Heart right ventricle (tissue), 16 donors: ENCODE data around the gene CLPTM1. TPM values are rescaled to one million over a fixed set of nuclear protein-coding genes. Genes with fewer than 3 reads are reported as not detected.
"Not testable (repeated sequence)": the region's sequence is repeated elsewhere in the genome, so short reads cannot be mapped to it uniquely, and the experiment has no call there.

Experiments used
- ATAC-seq, 8 donors: fragments of 200-7000 bp; cut with Tn5 transposase; one replicate each; pipeline ENCODE4 v1.9.1; 2020; ENCODE audit warnings: mild to moderate bottlenecking in 8 of 8, moderate library complexity in 8 of 8, moderate number of reproducible peaks in 1 of 8
- DNase-seq, 2 donors: peaks; one replicate each; pipeline ENCODE4 v3.0.0-alpha.2; 2020
- H3K27ac ChIP-seq, 10 donors: fragments of 200-600 bp; sonication (generic) in 2 of 10; one replicate each; pipeline versions ENCODE4 v1.5.0 to v1.8.0; 2020 to 2022; ENCODE audit warnings: mild to moderate bottlenecking in 3 of 10
- H3K27me3 ChIP-seq, 7 donors: fragments of 200-600 bp; one replicate each; pipeline ENCODE4 v1.8.0; 2021 to 2022; ENCODE audit warnings: mild to moderate bottlenecking in 2 of 7
- H3K36me3 ChIP-seq, 9 donors: fragments of 200-600 bp; sonication (generic) in 1 of 9; one replicate each; pipeline versions ENCODE4 v1.5.0 to v1.8.0; 2020 to 2022; ENCODE audit warnings: mild to moderate bottlenecking in 2 of 9
- H3K4me1 ChIP-seq, 9 donors: fragments of 200-600 bp; sonication (generic) in 1 of 9; one replicate each; pipeline versions ENCODE4 v1.5.0 to v1.8.0; 2020 to 2022; ENCODE audit warnings: mild to moderate bottlenecking in 4 of 9
- H3K4me3 ChIP-seq, 10 donors: fragments of 200-600 bp; sonication (generic) in 2 of 10; one replicate each; pipeline versions ENCODE4 v1.5.0 to v1.8.0; 2020 to 2022; ENCODE audit warnings: mild to moderate bottlenecking in 7 of 10, moderate library complexity in 2 of 10
- H3K9me3 ChIP-seq, 11 donors: fragments of 200-600 bp in 10 of 11; sonication (generic) in 2 of 11; one replicate each; pipeline versions ENCODE4 v1.5.0 to v1.8.0; 2013 to 2022; ENCODE audit warnings: mild to moderate bottlenecking in 2 of 11, control low read depth in 1 of 11, moderate library complexity in 1 of 11
- WGBS, 2 donors: extraction: QIAGEN DNeasy Blood & Tissue Kit; methylation state at CpG; one replicate each; pipeline ENCODE4 v1.1.7; 2013; ENCODE audit warnings: inconsistent platforms in 1 of 2; 5-methylcytosine and 5-hydroxymethylcytosine counted together
- intact Hi-C, 10 donors: fragments of 100-400 bp; cut with DNase I; formaldehyde crosslinking; loops; one replicate each; pipeline versions ENCODE4 v1.11.1 to v1.14.2; 2022
- polyA plus RNA-seq, 2 donors: library from polyadenylated mRNA; stranded (reverse); fragments of 200-250 nt; gene quantifications; one replicate each; pipeline ENCODE4 v1.2.3, GENCODE V29; 2013
- total RNA-seq, 10 donors: library from RNA; stranded (reverse); fragmentation: NEBNext Ultra II Directional in 3 of 10; extraction: Animal tissue kit (Norgen Biotek cat#: 25700) in 3 of 10; gene quantifications; one replicate each; pipeline versions ENCODE4 v1.2.1 to v1.2.4, GENCODE V29; 2021 to 2023
- TF ChIP-seq, protein P1 (sequence below), 9 donors: fragments of 200-600 bp; sonication (generic) in 2 of 9; IDR thresholded peaks; one replicate each; pipeline versions ENCODE4 v1.5.0 to v1.8.0; 2021 to 2022; ENCODE audit warnings: antibody characterized with exemption in 9 of 9, mild to moderate bottlenecking in 5 of 9, moderate library complexity in 1 of 9
- donor health status: Arrhythmogenic right ventricular cardiomyopathy.
- donor health status: ischemic (EF 13 %, LVEDD 7.1; RV severe dilation, severe dysfunction).
- donor health status: healthy with polysubstance abuse.
- donor health status: DM: no; HTN: yes; CAD: no.
- donor health status: DM: no; HTN: no; CAD: no.
- donor health status: ischemic (EF 25% LVEDD 6.9; RV normal size, moderate dysfunction).
- donor health status: ischemic (EF 25% LVEDD 5.7; RV mildly dilated, moderate dysfunction).
- donor health status: healthy.
- donor health status: DM: yes; HTN: yes; CAD: no.
- donor health status: Ischemic cardiomyopathy.
- donor health status: ischemic (EF 35%, LVEDD 5.7; RV mildly dilated, moderate dysfunction).
- donor health status: nonischemic (EF 11% LVEDD 7.7; RV severe dilation, severe dysfunction).
- donor health status: DM: yes; HTN: yes; CAD: no.
- donor health status: PGD.
- donor health status: ischemic (EF 29% LVEDD 5.4; RV normal size, mild dysfunction).
- donor health status: nonischemic (EF 23%, LVEDD 6.1; RV moderate dilation, normal function).

The CLPTM1 gene
- total and polyA plus RNA-seq, 12 donors: 72.1 to 130 (median 95.7) TPM

DNA sequence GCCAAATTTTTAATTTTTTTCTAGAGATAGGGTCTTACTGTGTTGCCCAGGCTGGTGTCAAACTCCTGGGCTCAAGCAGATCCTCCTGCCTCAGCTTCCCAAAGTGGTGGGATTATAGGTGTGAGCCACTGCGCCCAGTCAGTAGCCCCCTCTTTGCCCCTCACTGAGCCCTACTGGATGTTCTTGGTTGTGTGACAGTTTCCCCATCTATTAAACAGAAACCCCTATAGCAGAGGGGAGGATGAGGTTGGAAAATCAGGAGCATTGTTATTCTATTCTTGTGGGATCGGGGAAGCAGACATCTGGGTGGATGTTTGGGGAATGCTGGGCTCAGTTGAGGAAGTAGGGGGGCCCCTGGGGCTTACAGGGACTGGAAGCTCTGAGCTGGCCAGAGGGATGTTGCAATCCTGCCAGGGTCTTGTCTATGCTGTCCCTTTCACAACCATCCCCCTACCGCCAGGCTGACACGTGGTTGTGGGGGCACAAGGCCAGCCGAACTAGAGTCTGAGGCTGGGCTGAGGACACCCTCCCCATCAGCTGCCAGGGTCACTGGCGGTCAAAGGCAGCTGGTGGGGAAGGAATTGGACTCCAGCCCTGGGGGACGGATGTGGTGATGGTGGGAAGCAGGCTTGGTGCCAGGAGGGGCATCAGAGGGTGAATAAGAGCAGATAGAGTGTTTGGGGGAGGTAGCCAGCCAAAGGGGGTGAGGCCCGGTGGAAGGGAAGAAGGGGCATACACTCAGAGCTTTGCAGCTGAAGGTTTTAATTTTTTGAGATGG is 29.9 kb upstream of the CLPTM1 start:
- H3K4me3 ChIP-seq: no peak overlapping the region
- intact Hi-C loops: no loop called here
- peak overlapping the region in 3 of 10 donors; percentile 37 to 54 (median 48) for H3K27ac ChIP-seq
- peak; percentile 60 to 82 for DNase-seq
- peaks cover 0 to 46% (median 17%) of the 10 kb centered on the region in 9 donors for H3K4me1 ChIP-seq
- ATAC-seq: peak; percentile 58 to 81 (median 74)
- TF ChIP-seq, protein P1, sequence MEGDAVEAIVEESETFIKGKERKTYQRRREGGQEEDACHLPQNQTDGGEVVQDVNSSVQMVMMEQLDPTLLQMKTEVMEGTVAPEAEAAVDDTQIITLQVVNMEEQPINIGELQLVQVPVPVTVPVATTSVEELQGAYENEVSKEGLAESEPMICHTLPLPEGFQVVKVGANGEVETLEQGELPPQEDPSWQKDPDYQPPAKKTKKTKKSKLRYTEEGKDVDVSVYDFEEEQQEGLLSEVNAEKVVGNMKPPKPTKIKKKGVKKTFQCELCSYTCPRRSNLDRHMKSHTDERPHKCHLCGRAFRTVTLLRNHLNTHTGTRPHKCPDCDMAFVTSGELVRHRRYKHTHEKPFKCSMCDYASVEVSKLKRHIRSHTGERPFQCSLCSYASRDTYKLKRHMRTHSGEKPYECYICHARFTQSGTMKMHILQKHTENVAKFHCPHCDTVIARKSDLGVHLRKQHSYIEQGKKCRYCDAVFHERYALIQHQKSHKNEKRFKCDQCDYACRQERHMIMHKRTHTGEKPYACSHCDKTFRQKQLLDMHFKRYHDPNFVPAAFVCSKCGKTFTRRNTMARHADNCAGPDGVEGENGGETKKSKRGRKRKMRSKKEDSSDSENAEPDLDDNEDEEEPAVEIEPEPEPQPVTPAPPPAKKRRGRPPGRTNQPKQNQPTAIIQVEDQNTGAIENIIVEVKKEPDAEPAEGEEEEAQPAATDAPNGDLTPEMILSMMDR (IDR thresholded peaks at IDR 0.05): no peak
- H3K36me3 ChIP-seq: no peaks in the 10 kb centered on the region
- H3K27me3 ChIP-seq: no peaks in the 10 kb centered on the region
- WGBS, 2 donors: 35 to 40% methylated on average over 8 of the region's 8 CpGs
- H3K9me3 ChIP-seq: no peaks in the 10 kb centered on the region

DNA sequence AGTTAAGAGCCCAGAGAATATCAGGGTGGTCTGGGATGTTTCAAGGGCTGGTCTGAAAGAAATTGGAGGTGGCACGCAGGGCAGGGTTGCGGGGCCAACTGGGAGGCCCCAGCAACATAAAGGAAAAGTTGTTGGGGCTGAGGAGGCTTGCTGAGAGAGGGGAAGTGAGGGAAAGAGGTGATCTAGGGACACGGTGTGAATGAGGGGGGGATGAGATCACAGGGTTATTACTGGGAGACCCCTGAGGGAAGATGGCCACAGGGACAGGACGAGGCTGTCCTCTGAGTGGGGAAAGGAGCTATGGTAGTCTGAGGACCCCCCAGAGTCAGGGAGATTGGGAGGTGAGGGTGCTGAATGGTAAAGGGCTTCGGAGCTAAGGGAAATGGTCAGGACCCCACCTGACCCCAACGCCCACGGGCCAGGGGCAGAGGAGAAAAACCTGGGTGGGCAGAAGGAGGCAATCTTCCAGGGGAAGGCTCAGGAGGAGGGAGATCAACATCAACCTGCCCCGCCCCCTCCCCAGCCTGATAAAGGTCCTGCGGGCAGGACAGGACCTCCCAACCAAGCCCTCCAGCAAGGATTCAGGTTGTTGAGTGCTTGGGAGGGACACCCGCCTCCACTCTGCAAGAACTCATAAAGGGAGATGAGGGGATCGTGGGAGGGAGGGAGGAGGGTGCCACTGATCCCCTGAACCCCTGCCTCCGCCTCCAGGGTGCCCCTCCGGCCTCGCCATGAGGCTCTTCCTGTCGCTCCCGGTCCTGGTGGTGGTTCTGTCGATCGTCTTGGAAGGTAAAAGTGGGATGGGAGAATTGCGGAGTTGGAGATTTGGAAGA is 28.7 kb upstream of the CLPTM1 start:
- WGBS, 2 donors: 36 to 59% methylated on average over 15 to 19 of the region's 19 CpGs

DNA sequence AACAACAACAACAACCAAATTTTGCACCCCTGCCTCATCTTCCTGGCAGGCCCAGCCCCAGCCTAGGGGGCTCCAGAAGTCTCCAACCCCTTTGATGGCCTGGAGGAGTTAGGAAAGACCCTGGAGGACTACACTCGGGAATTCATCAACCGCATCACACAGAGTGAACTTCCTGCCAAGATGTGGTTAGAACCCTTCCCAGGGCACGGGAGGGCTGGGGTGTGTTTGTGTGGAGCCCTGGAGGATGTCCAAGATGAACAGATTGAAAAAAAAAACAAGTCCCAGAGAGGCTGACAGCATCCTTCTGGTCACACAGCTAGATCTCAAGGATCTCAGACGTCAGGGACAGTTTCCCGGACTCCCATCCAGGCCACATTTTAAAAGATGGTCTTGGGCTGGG is 27.4 kb upstream of the CLPTM1 start:
- H3K4me1 ChIP-seq: peaks cover 0 to 46% (median 17%) of the 10 kb centered on the region in 9 donors
- no peaks in the 10 kb centered on the region for H3K36me3 ChIP-seq
- intact Hi-C loops: no loop called here
- DNase-seq (no peak), ATAC-seq (no peak)
- H3K9me3 ChIP-seq: no peaks in the 10 kb centered on the region
- no peak overlapping the region for H3K4me3 ChIP-seq
- 43 to 53% methylated on average over 5 of the region's 5 CpGs for WGBS, 2 donors
- TF ChIP-seq, protein P1 (IDR thresholded peaks at IDR 0.05): no peak
- peak overlapping the region in 2 of 10 donors; percentile 8 to 54 for H3K27ac ChIP-seq
- no peaks in the 10 kb centered on the region for H3K27me3 ChIP-seq

More for the DNA sequence above, 28.7 kb upstream of the CLPTM1 start:
- peaks cover 0 to 46% (median 17%) of the 10 kb centered on the region in 9 donors for H3K4me1 ChIP-seq
- DNase-seq, H3K36me3 ChIP-seq, H3K9me3 ChIP-seq, H3K27me3 ChIP-seq: not testable (repeated sequence)
- intact Hi-C loops: loop anchor here in 1 of 10 donors (1.0 kb wide), 1 partner anchor 24 kb away; no protein-coding TSS in a partner anchor
- H3K27ac ChIP-seq: peak overlapping the region in 1 of 10 donors; percentile 54
- peak overlapping the region in 8 of 10 donors; percentile 16 to 46 (median 26) for H3K4me3 ChIP-seq
- ATAC-seq: peak in 7 of 8 donors; percentile 5 to 34 (median 14)

DNA sequence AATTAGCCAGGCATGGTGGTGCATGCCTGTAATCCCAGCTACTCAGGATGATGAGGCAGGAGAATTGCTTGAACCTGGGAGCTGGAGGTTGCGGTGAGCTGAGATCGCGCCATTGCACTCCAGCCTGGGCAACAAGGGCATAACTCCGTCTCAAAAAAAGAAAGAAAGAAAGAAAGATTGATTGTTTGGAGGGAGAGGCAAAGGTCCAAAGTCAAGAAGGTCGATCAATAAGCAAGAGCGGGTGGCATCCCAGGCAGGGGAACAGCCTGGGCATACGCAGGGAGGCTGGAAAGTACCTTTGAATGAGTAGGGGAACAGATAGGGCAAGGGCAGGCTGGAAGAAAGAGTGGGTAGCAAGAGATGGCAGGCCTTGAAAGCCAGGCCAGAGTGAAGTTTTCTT is 25.1 kb upstream of the CLPTM1 start:
- H3K9me3 ChIP-seq: no peaks in the 10 kb centered on the region
- 93% methylated on average over 7 of the region's 7 CpGs for WGBS, 2 donors
- ATAC-seq (no peak), DNase-seq (no peak)
- H3K4me3 ChIP-seq: no peak overlapping the region
- TF ChIP-seq, protein P1 (IDR thresholded peaks at IDR 0.05): no peak
- no peaks in the 10 kb centered on the region for H3K27me3 ChIP-seq
- H3K36me3 ChIP-seq: no peaks in the 10 kb centered on the region
- H3K4me1 ChIP-seq: peaks cover 0 to 32% (median 7%) of the 10 kb centered on the region in 9 donors
- intact Hi-C loops: no loop called here
- no peak overlapping the region for H3K27ac ChIP-seq
